GM23338 (cell line): ENCODE data around the gene PROX2. TPM values are rescaled to one million over a fixed set of nuclear protein-coding genes. Genes with fewer than 3 reads are reported as not detected.

ENCODE experiments used
- ATAC-seq: fragments of 200-7000 bp; cut with Tn5 transposase; 3 replicates; pipeline ENCODE4 v1.9.1; 2020
- DNase-seq: peaks from one replicate; pipeline ENCODE4 v3.0.0-alpha.2; 2015; ENCODE audit warnings: low spot score
- H2AFZ ChIP-seq: fragments of 200-600 bp; sonication (generic); 2 replicates; pipeline ENCODE4 v1.8.0; 2016; ENCODE audit warnings: antibody characterized with exemption, mild to moderate bottlenecking, moderate library complexity
- H3F3A ChIP-seq: fragments of 200-600 bp; sonication (generic); replicated peaks from 2 replicates; pipeline ENCODE4 v1.8.0; 2017; ENCODE audit warnings: antibody characterized with exemption, mixed run types, low read depth
- H3K27ac ChIP-seq: fragments of 200-600 bp; sonication (generic); 2 replicates; pipeline ENCODE4 v1.6.1; 2016; ENCODE audit warnings: low read depth
- H3K27me3 ChIP-seq: fragments of 200-600 bp; sonication (generic); 2 replicates; pipeline ENCODE4 v1.8.0; 2016; ENCODE audit warnings: mild to moderate bottlenecking, mixed run types, moderate library complexity; ENCODE audit not compliant: insufficient read depth
- H3K36me3 ChIP-seq: fragments of 200-600 bp; sonication (generic); 2 replicates; pipeline ENCODE4 v1.8.0; 2016; ENCODE audit warnings: mild to moderate bottlenecking; ENCODE audit not compliant: insufficient read depth
- H3K4me1 ChIP-seq: fragments of 200-600 bp; sonication (generic); 2 replicates; pipeline ENCODE4 v1.8.0; 2016; ENCODE audit warnings: mild to moderate bottlenecking, moderate library complexity; ENCODE audit not compliant: insufficient read depth
- H3K4me2 ChIP-seq: fragments of 200-600 bp; sonication (generic); 2 replicates; pipeline ENCODE4 v1.7.1; 2017; ENCODE audit warnings: mixed run types
- H3K4me3 ChIP-seq: fragments of 200-600 bp; sonication (generic); 2 replicates; pipeline ENCODE4 v1.6.1; 2016; ENCODE audit warnings: mixed run types
- H3K79me2 ChIP-seq: fragments of 200-600 bp; sonication (generic); replicated peaks from 2 replicates; pipeline ENCODE4 v1.8.0; 2017; ENCODE audit warnings: mild to moderate bottlenecking; ENCODE audit not compliant: insufficient read depth
- H3K9me2 ChIP-seq: fragments of 200-600 bp; sonication (generic); 2 replicates; pipeline ENCODE4 v1.8.0; 2017; ENCODE audit not compliant: insufficient read depth
- H4K20me1 ChIP-seq: fragments of 200-600 bp; sonication (generic); replicated peaks from 2 replicates; pipeline ENCODE4 v1.8.0; 2017; ENCODE audit warnings: mild to moderate bottlenecking; ENCODE audit not compliant: insufficient read depth
- H3K27ac Mint-ChIP-seq: 2 replicates; pipeline ENCODE4 v1.8.0; 2020; ENCODE audit warnings: inconsistent platforms, mild to moderate bottlenecking, moderate library complexity, mixed read lengths
- H3K27me3 Mint-ChIP-seq: 3 replicates; pipeline ENCODE4 v1.8.0; 2022; ENCODE audit warnings: low read depth, mild to moderate bottlenecking, moderate library complexity, mixed read lengths, inconsistent platforms; ENCODE audit not compliant: insufficient read depth, poor library complexity
- H3K36me3 Mint-ChIP-seq: 3 replicates; pipeline ENCODE4 v1.8.0; 2021; ENCODE audit warnings: low read depth, mild to moderate bottlenecking, inconsistent platforms, moderate library complexity, mixed read lengths
- H3K4me1 Mint-ChIP-seq: 3 replicates; pipeline ENCODE4 v1.8.0; 2020; ENCODE audit warnings: mild to moderate bottlenecking, inconsistent platforms, mixed read lengths
- H3K4me3 Mint-ChIP-seq: 3 replicates; pipeline ENCODE4 v1.8.0; 2021; ENCODE audit warnings: moderate library complexity, mild to moderate bottlenecking, inconsistent platforms, mixed read lengths
- H3K9me3 Mint-ChIP-seq: 3 replicates; pipeline ENCODE4 v1.8.0; 2020; ENCODE audit warnings: moderate library complexity, mild to moderate bottlenecking, inconsistent platforms, mixed read lengths
- CTCF ChIP-seq, 2 experiments: fragments of 200-600 bp in 1 of 2; sonication (generic) in 1 of 2; conservative IDR thresholded peaks; 2 replicates each; pipeline versions ENCODE4 v1.5.1 to v1.6.1; 2016 to 2017; ENCODE audit warnings: antibody characterized with exemption in 2 of 2, low read depth in 2 of 2, mild to moderate bottlenecking in 2 of 2, moderate library complexity in 1 of 2
- ETS1 ChIP-seq: IDR thresholded peaks from 2 replicates; pipeline ENCODE4 v1.6.1; 2016; ENCODE audit warnings: antibody characterized with exemption
- EZH2 ChIP-seq: fragments of 200-600 bp; sonication (generic); IDR thresholded peaks from one replicate; pipeline ENCODE4 v1.8.0; 2017; ENCODE audit warnings: antibody characterized with exemption, mild to moderate bottlenecking, low read depth; ENCODE audit not compliant: unreplicated experiment
- EZH2phosphoT487 ChIP-seq: fragments of 200-600 bp; sonication (generic); IDR thresholded peaks from one replicate; pipeline ENCODE4 v1.8.1; 2018; ENCODE audit warnings: antibody characterized with exemption; ENCODE audit not compliant: unreplicated experiment
- JUNB ChIP-seq: IDR thresholded peaks from one replicate; pipeline ENCODE4 v1.6.1; 2016; ENCODE audit warnings: antibody characterized with exemption; ENCODE audit not compliant: unreplicated experiment
- NANOG ChIP-seq: IDR thresholded peaks from 2 replicates; pipeline ENCODE4 v1.6.1; 2016; ENCODE audit warnings: antibody characterized with exemption, borderline replicate concordance
- POLR2AphosphoS5 ChIP-seq: IDR thresholded peaks from 2 replicates; pipeline ENCODE4 v1.6.1; 2016; ENCODE audit warnings: antibody characterized with exemption, low read depth
- REST ChIP-seq: IDR thresholded peaks from one replicate; pipeline ENCODE4 v1.6.1; 2018; ENCODE audit warnings: antibody characterized with exemption; ENCODE audit not compliant: unreplicated experiment
- STAT1 ChIP-seq: IDR thresholded peaks from one replicate; pipeline ENCODE4 v1.6.1; 2016; ENCODE audit warnings: antibody characterized with exemption; ENCODE audit not compliant: unreplicated experiment
- ZNF114 ChIP-seq: fragments of 250-450 bp; sonication (Bioruptor Pico); IDR thresholded peaks from 2 replicates; pipeline ENCODE4 v1.5.0; 2020; ENCODE audit warnings: mild to moderate bottlenecking, moderate library complexity
- ZNF331 ChIP-seq: fragments of 250-450 bp; sonication (Bioruptor Pico); IDR thresholded peaks from 2 replicates; pipeline ENCODE4 v1.5.0; 2020; ENCODE audit warnings: low read depth, mild to moderate bottlenecking, moderate library complexity
- ZNF462 ChIP-seq: fragments of 250-450 bp; sonication (Bioruptor Pico); IDR thresholded peaks from 2 replicates; pipeline ENCODE4 v1.5.0; 2020; ENCODE audit warnings: mild to moderate bottlenecking, moderate library complexity
- polyA plus RNA-seq: library from polyadenylated mRNA; unstranded; fragments of >200 nt; fragmentation: Nextera tagmentation; extraction: Ambion mirVana; gene quantifications from 2 replicates; pipeline ENCODE4 v1.2.1, GENCODE V29; 2016
- total RNA-seq: library from RNA; depleted of rRNA; stranded (reverse); fragments of >200 nt; shearing (Covaris generic); gene quantifications from 2 replicates; pipeline ENCODE4 v1.2.3, GENCODE V29; 2014

Gene PROX2
- total and polyA plus RNA-seq, 2 experiments from 2014 or later, result 0.06 TPM; not detected in 1

GRCh38 chr14:74829251-74829650 is 46.7 kb downstream of the PROX2 start:
- Mint-ChIP-seq H3K4me3 (no peak overlapping the region), H3K27me3 (no peaks in the 10 kb centered on the region), H3K9me3 (no peaks in the 10 kb centered on the region), H3K27ac (no peak overlapping the region), H3K36me3 (peaks cover 13% of the 10 kb centered on the region; the same call in 2 of the 3 replicates), H3K4me1 (peaks cover 12% of the 10 kb centered on the region; the same call in 2 of the 3 replicates)
- Histone ChIP-seq H3K27me3 (no peaks in the 10 kb centered on the region), H4K20me1 (no peaks in the 10 kb centered on the region), H3F3A (no peaks in the 10 kb centered on the region), H3K79me2 (0 out of 2 replicates have a peak, but pooled peaks cover 3% of the 10 kb centered on the region), H3K9me2 (no peaks in the 10 kb centered on the region), H3K27ac (no peak overlapping the region), H3K4me2 (no peak overlapping the region), H3K36me3 (0 out of 2 replicates have a peak, but pooled peaks cover 2% of the 10 kb centered on the region), H2AFZ (no peak overlapping the region), H3K4me3 (no peak overlapping the region), H3K4me1 (no peaks in the 10 kb centered on the region)
- no peak for ATAC-seq
- TF ChIP-seq ZNF114 (no peak), STAT1 (no peak), EZH2 (no peak), ETS1 (no peak), JUNB (no peak), POLR2AphosphoS5 (no peak), ZNF462 (no peak), REST (no peak), CTCF (conservative IDR thresholded peaks at IDR 0.05; ENCODE audit: low read depth in 2 of 2) (no peak), NANOG (no peak), EZH2phosphoT487 (no peak), ZNF331 (CRISPR knock-in tag) (no peak)
- DNase-seq, result no peak
